HG03457 (cell line): ENCODE results near the gene TEAD1.

ENCODE experiments used
- ATAC-seq: cut with Tn5 transposase; IDR thresholded peaks from one replicate; pipeline ENCODE4 v1.9.1; 2021; ENCODE audit warnings: moderate number of reproducible peaks; ENCODE audit not compliant: unreplicated experiment

TEAD1 gene

GRCh38 chr11:12761029-12761428 is 86.8 kb downstream of the TEAD1 start:
- ATAC-seq = no peak

- no peak for ATAC-seq
Observed at GRCh38 chr11:12762278-12762677, 88.1 kb downstream of the TEAD1 start.

- ATAC-seq = no peak
Observed at GRCh38 chr11:12762696-12763324, 88.6 kb downstream of the TEAD1 start.

- ATAC-seq = no peak
Observed at GRCh38 chr11:12764187-12764914, 90.1 kb downstream of the TEAD1 start.

- no peak for ATAC-seq
Observed at GRCh38 chr11:12765428-12765827, 91.2 kb downstream of the TEAD1 start.

- no peak for ATAC-seq
Observed at GRCh38 chr11:12767027-12767426, 92.8 kb downstream of the TEAD1 start.

- no peak for ATAC-seq
Observed at GRCh38 chr11:12767577-12767976, 93.4 kb downstream of the TEAD1 start.

- ATAC-seq = no peak
Observed at GRCh38 chr11:12768726-12769673, 94.8 kb downstream of the TEAD1 start.

GRCh38 chr11:12769834-12770345 is 95.7 kb downstream of the TEAD1 start:
- no peak for ATAC-seq

- no peak for ATAC-seq
Observed at GRCh38 chr11:12770435-12770834, 96.2 kb downstream of the TEAD1 start.

- no peak for ATAC-seq
Observed at GRCh38 chr11:12770966-12771597, 96.9 kb downstream of the TEAD1 start.

- ATAC-seq = no peak
Observed at GRCh38 chr11:12771875-12772274, 97.7 kb downstream of the TEAD1 start.

GRCh38 chr11:12772324-12772723 is 98.1 kb downstream of the TEAD1 start:
- ATAC-seq = no peak

- ATAC-seq = no peak
Observed at GRCh38 chr11:12773591-12773990, 99.4 kb downstream of the TEAD1 start.

- ATAC-seq = no peak
Observed at GRCh38 chr11:12775955-12776354, 101.7 kb downstream of the TEAD1 start.

- no peak for ATAC-seq
Observed at GRCh38 chr11:12777208-12777874, 103.1 kb downstream of the TEAD1 start.

GRCh38 chr11:12778240-12778905 is 104.2 kb downstream of the TEAD1 start:
- no peak for ATAC-seq

GRCh38 chr11:12783765-12784164 is 109.5 kb downstream of the TEAD1 start:
- ATAC-seq = no peak

GRCh38 chr11:12784445-12784844 is 110.2 kb downstream of the TEAD1 start:
- ATAC-seq = no peak

- no peak for ATAC-seq
Observed at GRCh38 chr11:12784987-12785386, 110.8 kb downstream of the TEAD1 start.
